Measurements from ENCODE around the gene LSAMP.

GRCh38 chr3:115913069-115913686 lies 532.1 kb downstream of the LSAMP start:
- TF ChIP-seq CTCF (tag by site-specific recombination; IDR thresholded peaks at IDR 0.05) = no peak
- TF ChIP-seq ZBTB11 (tag by site-specific recombination; conservative IDR thresholded peaks at IDR 0.05; ENCODE audit: low read depth) = no peak
- no peak for TF ChIP-seq SETDB1 (IDR thresholded peaks at IDR 0.05; ENCODE audit: insufficient read length, low read length)
- no peak for TF ChIP-seq ZNF175 (tag by site-specific recombination; IDR thresholded peaks at IDR 0.05)
- TF ChIP-seq ZEB2 (tag by site-specific recombination; IDR thresholded peaks at IDR 0.05) = no peak
